ENCODE measurements around the gene GGNBP2. TPM values are rescaled to one million over a fixed set of nuclear protein-coding genes. Genes with fewer than 3 reads are reported as not detected.
"Not testable (repeated sequence)": the region's sequence is repeated elsewhere in the genome, so short reads cannot be mapped to it uniquely, and the experiment has no call there.

The GGNBP2 gene
- total RNA-seq, 2 donors from 2014 or later = 97.7 to 151 TPM

DNA sequence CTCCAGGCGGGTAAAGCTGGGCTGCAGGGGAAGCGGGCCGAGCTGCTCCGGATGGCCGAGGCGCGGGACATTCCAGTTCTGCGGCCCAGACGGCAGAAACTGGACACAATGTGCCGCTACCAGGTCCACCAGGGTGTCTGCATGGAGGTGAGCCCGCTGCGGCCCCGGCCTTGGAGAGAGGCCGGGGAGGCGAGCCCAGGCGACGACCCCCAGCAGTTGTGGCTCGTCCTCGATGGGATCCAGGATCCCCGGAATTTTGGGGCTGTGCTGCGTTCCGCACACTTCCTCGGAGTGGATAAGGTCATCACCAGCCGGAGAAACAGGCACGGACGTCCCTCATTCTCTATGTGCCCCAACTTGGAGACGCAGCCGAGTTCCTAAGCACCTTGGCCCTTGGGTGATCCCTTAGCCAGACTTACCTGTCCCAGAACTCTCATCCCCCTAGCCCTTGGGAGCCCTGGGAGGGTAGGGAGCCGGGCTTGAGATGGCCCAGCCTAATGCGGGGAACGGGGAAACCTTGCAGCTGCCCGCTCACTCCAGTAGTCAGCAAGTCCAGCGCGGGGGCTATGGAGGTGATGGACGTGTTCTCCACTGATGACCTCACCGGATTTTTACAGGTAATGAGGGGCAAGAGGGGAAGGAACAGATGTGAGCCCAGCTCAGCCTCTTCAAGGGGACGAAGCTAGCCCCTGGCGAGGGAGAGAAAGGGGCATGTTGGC is 57.5 kb downstream of the GGNBP2 start:
- DNase-seq (ENCODE audit: low spot score in 2 of 2) (peak in 1 of 2 donors; percentile 24), ATAC-seq (peak; percentile 11 to 17)
- Mint-ChIP-seq H3K27ac (peak overlapping the region; percentile 67 to 92), H3K36me3 (peaks cover 16 to 17% of the 10 kb centered on the region in 2 donors), H3K9me3 (no peaks in the 10 kb centered on the region)

- peaks cover 19 to 20% of the 10 kb centered on the region in 2 donors for H3K36me3 Mint-ChIP-seq
- peak overlapping the region in 1 of 2 donors; percentile 92 for H3K27ac Mint-ChIP-seq
- H3K9me3 Mint-ChIP-seq = no peaks in the 10 kb centered on the region
- ATAC-seq (peak; percentile 15 to 23), DNase-seq (ENCODE audit: low spot score in 2 of 2) (peak in 1 of 2 donors; percentile 63)
These were observed 58.2 kb downstream of the GGNBP2 start for GRCh38 chr17:36602924-36603384.

DNA sequence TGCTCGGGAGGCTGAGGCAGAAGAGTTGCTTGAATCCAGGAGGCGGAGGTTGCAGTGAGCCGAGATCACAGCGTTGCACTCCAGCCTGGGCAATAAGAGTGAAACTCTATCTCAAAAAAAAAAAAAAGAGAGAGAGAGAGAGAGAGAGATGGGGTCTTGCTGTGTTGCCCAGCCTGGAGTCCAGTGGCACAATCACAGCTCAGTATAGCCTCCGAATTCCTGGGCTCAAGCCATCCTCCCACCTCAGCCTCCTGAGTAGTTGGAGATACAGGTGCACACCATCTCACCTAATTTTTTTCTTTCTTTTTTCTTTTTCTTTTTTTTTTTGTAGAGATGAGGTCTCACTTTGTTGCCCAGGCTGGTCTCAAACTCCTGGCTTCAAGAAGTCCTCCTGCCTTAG is 60.3 kb downstream of the GGNBP2 start:
- H3K9me3 Mint-ChIP-seq; ATAC-seq; DNase-seq (ENCODE audit: low spot score in 2 of 2): not testable (repeated sequence)
- peaks cover 22 to 23% of the 10 kb centered on the region in 2 donors for H3K36me3 Mint-ChIP-seq
- H3K27ac Mint-ChIP-seq = peak overlapping the region in 1 of 2 donors; percentile 1

DNA sequence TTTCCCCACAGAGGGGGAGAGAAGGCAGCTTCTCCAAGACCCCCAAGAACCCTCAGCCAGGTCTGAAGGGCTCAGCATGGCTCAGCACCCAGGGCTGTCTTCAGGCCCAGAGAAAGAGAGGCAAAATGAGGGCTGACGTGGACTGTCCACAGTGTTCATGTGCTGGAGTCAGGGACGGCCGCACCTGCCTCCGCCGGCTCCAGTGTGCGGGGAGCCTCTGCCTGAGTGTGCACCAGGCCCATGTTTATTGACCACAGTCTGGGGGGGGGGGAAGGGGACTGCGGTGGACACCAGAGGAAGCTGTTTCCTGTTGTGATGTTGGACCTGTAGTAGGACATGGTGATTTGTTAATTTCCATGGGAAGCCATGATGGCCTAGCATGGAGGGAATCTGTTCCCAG is 63.6 kb downstream of the GGNBP2 start:
- H3K36me3 Mint-ChIP-seq = peaks cover 13 to 23% of the 10 kb centered on the region in 2 donors
- ATAC-seq = no peak
- no peak overlapping the region for H3K27ac Mint-ChIP-seq
- H3K9me3 Mint-ChIP-seq = no peaks in the 10 kb centered on the region
- no peak for DNase-seq (ENCODE audit: low spot score in 2 of 2)

DNA sequence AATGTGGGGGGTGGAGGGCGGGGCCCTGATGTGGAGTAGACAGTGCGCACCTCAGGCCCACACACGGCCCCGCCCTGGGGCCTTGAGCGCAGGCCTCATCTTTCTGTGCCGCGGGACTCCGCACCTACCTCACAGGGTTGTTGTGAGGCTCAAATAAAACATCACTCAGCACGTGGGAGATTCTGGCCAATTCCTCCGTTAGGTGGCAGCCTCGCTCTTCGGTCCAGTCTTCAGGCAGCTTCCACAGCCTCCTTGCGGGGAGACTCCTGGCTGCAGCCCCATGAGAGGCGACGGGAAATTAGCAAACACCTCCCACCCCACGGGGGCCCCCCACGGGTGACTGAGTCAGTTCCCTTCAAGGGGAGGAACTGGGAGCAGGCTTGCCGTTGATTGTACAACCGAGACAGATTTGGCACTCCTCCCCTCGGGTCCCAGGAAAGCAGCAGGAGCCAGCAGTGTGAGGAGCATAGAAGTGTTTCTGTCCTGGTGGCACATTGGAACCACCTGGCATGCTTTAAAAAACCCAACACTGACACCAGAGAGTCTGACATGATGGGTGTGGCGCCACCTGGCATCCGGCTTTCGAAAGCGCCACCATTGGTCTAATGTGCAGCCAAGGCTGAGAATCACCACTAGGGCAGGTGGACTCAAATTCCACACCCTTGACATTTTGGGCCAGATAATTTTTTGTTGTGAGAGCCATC is 64.2 kb downstream of the GGNBP2 start:
- DNase-seq (ENCODE audit: low spot score in 2 of 2) = no peak
- H3K9me3 Mint-ChIP-seq = no peaks in the 10 kb centered on the region
- no peak overlapping the region for H3K27ac Mint-ChIP-seq
- peaks cover 10 to 23% of the 10 kb centered on the region in 2 donors for H3K36me3 Mint-ChIP-seq
- peak; percentile 20 to 40 for ATAC-seq

- ATAC-seq (no peak), DNase-seq (ENCODE audit: low spot score in 2 of 2) (no peak)
- H3K9me3 Mint-ChIP-seq = no peaks in the 10 kb centered on the region
- no peak overlapping the region for H3K27ac Mint-ChIP-seq
- H3K36me3 Mint-ChIP-seq = peaks cover 5 to 18% of the 10 kb centered on the region in 2 donors
These were observed 64.8 kb downstream of the GGNBP2 start for GRCh38 chr17:36609498-36609862.

DNA sequence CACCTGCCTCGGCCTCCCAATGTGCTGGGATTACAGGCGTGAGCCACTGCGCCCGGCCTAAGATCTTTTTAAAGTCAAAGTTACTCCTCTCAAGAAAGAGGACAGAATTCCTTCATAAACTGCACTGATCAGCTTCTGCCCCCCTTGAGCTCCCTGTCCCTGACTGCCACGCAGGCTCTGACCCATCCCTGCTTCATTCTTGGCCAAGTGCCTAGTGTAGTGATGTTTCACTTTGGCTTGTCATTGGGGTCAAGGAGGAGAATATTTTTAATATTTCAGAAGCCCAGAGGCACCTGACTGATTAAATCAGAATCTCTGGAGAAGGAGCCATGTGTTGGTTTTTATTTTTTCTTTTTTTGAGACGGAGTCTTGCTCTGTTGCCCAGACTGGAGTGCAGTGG is 65.8 kb downstream of the GGNBP2 start:
- H3K9me3 Mint-ChIP-seq = no peaks in the 10 kb centered on the region
- ATAC-seq (no peak), DNase-seq (ENCODE audit: low spot score in 2 of 2) (no peak)
- no peak overlapping the region for H3K27ac Mint-ChIP-seq
- H3K36me3 Mint-ChIP-seq = peaks cover 5 to 13% of the 10 kb centered on the region in 2 donors

- DNase-seq (ENCODE audit: low spot score in 2 of 2) (no peak), ATAC-seq (no peak)
- Mint-ChIP-seq H3K27ac (no peak overlapping the region), H3K9me3 (no peaks in the 10 kb centered on the region), H3K36me3 (peaks cover 5 to 6% of the 10 kb centered on the region in 2 donors)
These were observed 66.8 kb downstream of the GGNBP2 start for GRCh38 chr17:36611345-36612072.

DNA sequence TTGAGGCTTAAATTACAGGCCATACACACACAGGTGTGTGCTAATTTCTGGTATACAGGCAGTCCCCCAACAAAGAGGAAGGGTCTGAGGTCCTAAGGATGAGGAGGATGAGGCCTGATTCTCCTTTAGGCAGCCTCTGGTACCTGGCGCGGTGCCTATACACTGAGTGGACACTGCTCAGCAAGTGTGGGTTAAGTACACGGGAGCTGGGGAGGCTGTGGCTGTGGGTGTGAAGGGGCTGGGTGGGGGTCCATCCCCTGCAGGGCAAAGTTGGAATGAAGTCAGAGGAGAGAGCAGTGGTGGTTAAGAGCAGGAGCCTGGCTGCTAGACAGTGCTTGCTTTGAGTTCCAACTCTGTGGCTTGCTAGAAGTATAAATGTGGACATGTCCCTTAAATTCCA is 67.6 kb downstream of the GGNBP2 start:
- Mint-ChIP-seq H3K36me3 (peaks cover 5 to 6% of the 10 kb centered on the region in 2 donors), H3K27ac (no peak overlapping the region), H3K9me3 (no peaks in the 10 kb centered on the region)
- no peak for DNase-seq (ENCODE audit: low spot score in 2 of 2)
- ATAC-seq = no peak

- DNase-seq (ENCODE audit: low spot score in 2 of 2) = no peak
- Mint-ChIP-seq H3K36me3 (peaks cover under 1% of the 10 kb centered on the region in 2 donors), H3K27ac (no peak overlapping the region), H3K9me3 (no peaks in the 10 kb centered on the region)
- ATAC-seq = no peak
These were observed 68.4 kb downstream of the GGNBP2 start for GRCh38 chr17:36613155-36613554.

DNA sequence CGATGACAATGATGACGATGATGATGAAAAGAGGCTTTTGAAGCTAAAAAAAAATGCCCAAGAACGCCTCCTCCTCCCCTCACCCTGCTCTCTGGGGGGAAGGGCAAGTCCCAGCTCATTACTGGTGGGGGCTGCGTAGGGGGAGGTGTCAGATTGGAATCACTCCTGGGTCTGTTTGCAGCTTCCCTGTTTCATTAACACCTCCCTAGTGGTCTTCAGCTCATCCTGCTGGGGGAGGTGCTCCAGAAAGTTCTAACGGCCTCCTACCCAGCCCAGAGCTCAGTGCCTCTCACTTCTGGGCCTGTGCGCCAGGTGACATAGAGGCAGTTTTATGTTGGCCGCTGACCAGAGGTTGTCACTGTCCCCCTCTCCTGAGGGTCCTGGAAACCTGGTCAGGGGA is 69.4 kb downstream of the GGNBP2 start:
- ATAC-seq (no peak), DNase-seq (ENCODE audit: low spot score in 2 of 2) (no peak)
- no peaks in the 10 kb centered on the region for H3K9me3 Mint-ChIP-seq
- H3K27ac Mint-ChIP-seq = no peak overlapping the region
- H3K36me3 Mint-ChIP-seq = no peaks in the 10 kb centered on the region

DNA sequence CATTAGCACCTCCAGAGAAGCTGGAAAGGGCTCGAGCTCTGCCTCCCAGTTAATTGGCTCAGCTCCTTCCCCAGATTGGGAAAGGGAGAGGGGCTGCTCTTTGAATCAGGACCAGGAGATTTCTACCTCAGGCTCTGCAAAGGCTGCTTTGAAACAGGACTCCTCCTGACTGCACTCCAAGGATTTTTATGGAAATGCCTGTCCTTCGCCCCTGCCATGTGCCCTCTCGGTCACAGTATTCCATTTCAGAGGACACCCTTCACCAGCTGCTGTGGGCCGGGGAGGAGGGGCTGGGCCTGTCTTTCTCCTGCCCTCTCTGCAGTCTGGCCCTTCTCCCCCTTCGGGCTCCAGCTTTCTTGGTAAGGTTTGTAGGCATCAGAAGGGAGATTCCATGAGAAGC is 70.2 kb downstream of the GGNBP2 start:
- no peak for ATAC-seq
- no peak for DNase-seq (ENCODE audit: low spot score in 2 of 2)
- no peak overlapping the region for H3K27ac Mint-ChIP-seq

DNA sequence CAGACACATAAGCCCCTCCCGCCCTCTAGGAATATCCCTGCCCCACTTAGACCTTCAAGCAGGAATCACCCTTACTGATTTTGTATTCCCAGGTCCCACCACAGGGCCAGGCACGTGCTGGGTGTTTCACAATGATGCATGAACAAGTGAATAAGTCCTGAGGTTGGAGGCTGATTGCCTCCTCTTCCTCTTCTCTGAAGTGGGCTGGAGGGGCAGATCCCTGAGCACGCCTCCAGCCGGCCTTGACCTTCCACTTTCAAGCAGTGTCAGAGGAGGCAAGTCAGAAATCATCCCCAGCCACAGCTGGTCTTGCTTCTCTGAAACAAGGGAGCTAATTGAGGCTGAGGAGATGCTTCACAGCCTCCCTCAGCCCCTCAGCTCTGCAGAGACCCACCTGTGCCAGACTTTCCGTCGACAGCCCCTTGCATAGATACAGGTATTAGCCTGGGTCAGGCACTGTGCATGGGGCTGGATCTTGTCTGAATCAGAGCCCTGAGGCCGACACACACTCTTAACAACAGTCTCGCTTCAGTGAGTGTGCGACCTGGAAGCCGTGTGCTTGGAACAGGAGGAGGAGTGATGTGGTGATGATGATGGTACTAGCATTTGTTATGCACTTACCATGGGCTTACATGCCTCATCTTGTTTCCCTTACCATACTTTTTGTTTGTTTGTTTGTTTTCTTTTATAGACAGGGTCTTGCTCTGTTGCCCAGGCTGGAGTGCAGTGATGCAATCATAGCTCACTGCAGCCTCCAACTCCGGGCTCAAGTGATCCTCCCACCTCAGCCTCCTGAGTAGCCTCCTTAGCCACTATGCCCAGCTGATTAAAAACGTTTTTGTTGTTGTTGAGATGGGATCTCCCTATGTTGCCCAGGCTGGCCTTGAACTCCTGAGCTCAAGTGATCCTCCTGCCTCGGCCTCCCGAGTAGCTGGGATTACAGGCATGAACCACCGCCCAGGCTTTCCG is 71.6 kb downstream of the GGNBP2 start:
- ATAC-seq = no peak
- H3K27ac Mint-ChIP-seq = no peak overlapping the region

More for the DNA sequence above, 70.2 kb downstream of the GGNBP2 start:
- no peaks in the 10 kb centered on the region for H3K36me3 Mint-ChIP-seq
- H3K9me3 Mint-ChIP-seq = no peaks in the 10 kb centered on the region

GRCh38 chr17:36617773-36618172 is 73.1 kb downstream of the GGNBP2 start:
- H3K27ac Mint-ChIP-seq = no peak overlapping the region
- no peaks in the 10 kb centered on the region for H3K36me3 Mint-ChIP-seq
- DNase-seq (ENCODE audit: low spot score in 2 of 2) (no peak), ATAC-seq (no peak)
- no peaks in the 10 kb centered on the region for H3K9me3 Mint-ChIP-seq

More for the DNA sequence above, 71.6 kb downstream of the GGNBP2 start:
- DNase-seq (ENCODE audit: low spot score in 2 of 2) = no peak
- Mint-ChIP-seq H3K36me3 (no peaks in the 10 kb centered on the region), H3K9me3 (no peaks in the 10 kb centered on the region)

DNA sequence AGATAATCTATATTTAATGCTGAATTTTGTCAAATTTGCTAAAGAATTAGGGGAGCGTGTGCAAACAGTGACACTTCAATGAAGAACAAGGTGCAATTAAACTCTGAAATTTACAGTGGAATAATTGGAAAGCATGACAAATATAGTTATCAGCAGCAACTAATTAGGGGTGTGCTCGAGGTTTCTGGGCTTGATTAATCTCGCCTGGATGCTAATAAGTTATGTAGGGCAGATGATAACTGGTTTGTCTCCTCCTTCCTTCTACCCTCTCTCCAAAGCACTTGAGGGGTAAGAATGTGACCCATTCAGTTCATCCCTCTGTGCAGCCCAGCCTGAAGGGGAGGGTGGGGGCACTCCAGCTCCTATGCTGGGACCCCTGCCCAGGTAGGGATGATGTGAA is 78.6 kb downstream of the GGNBP2 start:
- no peaks in the 10 kb centered on the region for H3K9me3 Mint-ChIP-seq
- H3K36me3 Mint-ChIP-seq = no peaks in the 10 kb centered on the region
- H3K27ac Mint-ChIP-seq = no peak overlapping the region
- ATAC-seq = no peak
- DNase-seq (ENCODE audit: low spot score in 2 of 2) = no peak

- Mint-ChIP-seq H3K36me3 (no peaks in the 10 kb centered on the region), H3K27ac (peak overlapping the region in 1 of 2 donors; percentile 85), H3K9me3 (no peaks in the 10 kb centered on the region)
- DNase-seq (ENCODE audit: low spot score in 2 of 2) (no peak), ATAC-seq (no peak)
These were observed 80.5 kb downstream of the GGNBP2 start for GRCh38 chr17:36625188-36625587.

Measured in activated naive CD4-positive, alpha-beta T cell treated with anti-CD3 and anti-CD28 coated beads, Interleukin-2, amount 50 U/mL, for 72 hours (primary cell).